K562 (cell line): ENCODE measurements around the gene MROH8. TPM values are rescaled to one million over a fixed set of nuclear protein-coding genes. Genes with fewer than 3 reads are reported as not detected.

Experiments used
- ATAC-seq: fragments of 200-7000 bp; cut with Tn5 transposase; 3 replicates; pipeline ENCODE4 v1.9.1; 2020; ENCODE audit warnings: moderate library complexity
- BruUV-seq: library from RNA; stranded (reverse); fragments of 400-500 nt; replicated peaks from 2 replicates; lab custom pipeline; 2021; lab: Mats Ljungman, UMichigan
- CTCF ChIA-PET: fragments of 300-600 bp; formaldehyde crosslinking; extraction: SDS; loops from one replicate; lab custom pipeline; 2021; ENCODE audit warnings: low intra/inter-chr PET ratio; lab: Yijun Ruan, JAX
- POLR2A ChIA-PET: fragments of 300-600, 350-650 bp; sonication (Branson Sonifier 250); formaldehyde crosslinking; extraction: SDS; loops from one replicate; lab custom pipeline; 2021; ENCODE audit warnings: antibody characterized with exemption, inconsistent platforms; lab: Yijun Ruan, JAX
- DNase-seq, 4 experiments: peaks; one replicate each; pipeline versions ENCODE4 v3.0.0 to v3.0.0-alpha.2; 2011 to 2018; ENCODE audit warnings: low spot score in 3 of 4, mixed read lengths in 3 of 4; ENCODE audit errors: extremely low read depth in 1 of 4
- FAIRE-seq: peaks from 2 replicates; lab custom pipeline; 2011; peaks lifted over from hg19 to GRCh38; lab: Jason Lieb, UNC
- H2AFZ ChIP-seq: 2 replicates; pipeline ENCODE4 v1.6.0; 2011; ENCODE audit warnings: low read depth, low read length, control low read depth, inconsistent platforms
- H3K27ac ChIP-seq: fragments of 200-600 bp; 3 replicates; pipeline ENCODE4 v1.8.0; 2011; ENCODE audit warnings: low read depth, mild to moderate bottlenecking, control low read depth, inconsistent platforms, low read length, moderate library complexity, mixed read lengths; ENCODE audit errors: extremely low read depth
- H3K27me3 ChIP-seq, 2 experiments: fragments of 300-600 bp in 1 of 2; 2 replicates in 1 of 2; 3 replicates in 1 of 2; pipeline versions ENCODE4 v1.6.0 to v1.8.0; 2011; ENCODE audit warnings: inconsistent platforms in 2 of 2, low read length in 2 of 2, mild to moderate bottlenecking in 1 of 2, mixed read lengths in 1 of 2, moderate library complexity in 1 of 2; ENCODE audit not compliant: control insufficient read depth in 2 of 2, insufficient read depth in 2 of 2
- H3K36me3 ChIP-seq: fragments of 300-600 bp; 3 replicates; pipeline ENCODE4 v1.8.0; 2011; ENCODE audit warnings: mild to moderate bottlenecking, low read length, inconsistent platforms; ENCODE audit not compliant: control insufficient read depth, insufficient read depth
- H3K4me1 ChIP-seq, 2 experiments: fragments of 200-600 bp in 1 of 2; replicated peaks in 1 of 2; 2 replicates in 1 of 2; 3 replicates in 1 of 2; pipeline versions ENCODE4 v1.5.1 to v1.8.0; 2011; ENCODE audit warnings: inconsistent platforms in 2 of 2, low read length in 2 of 2, mild to moderate bottlenecking in 1 of 2, mixed read lengths in 1 of 2, moderate library complexity in 1 of 2; ENCODE audit not compliant: control insufficient read depth in 2 of 2, insufficient read depth in 2 of 2
- H3K4me2 ChIP-seq: 2 replicates; pipeline ENCODE4 v1.6.1; 2011; ENCODE audit warnings: low read length, control low read depth, inconsistent platforms, mixed read lengths; ENCODE audit not compliant: insufficient read depth
- H3K4me3 ChIP-seq: fragments of 200-600 bp; sonication (generic), shearing (Covaris generic); 2 replicates; pipeline ENCODE4 v1.5.1; 2016; ENCODE audit warnings: control low read depth, inconsistent platforms
- H3K79me2 ChIP-seq: fragments of 200-600 bp; 3 replicates; pipeline ENCODE4 v1.8.0; 2011; ENCODE audit warnings: low read length, inconsistent platforms; ENCODE audit not compliant: control insufficient read depth, insufficient read depth
- H3K9ac ChIP-seq, 2 experiments: 2 replicates each; pipeline versions ENCODE4 v1.6.0 to v1.6.1; 2011; ENCODE audit warnings: low read depth in 2 of 2, low read length in 2 of 2, control low read depth in 1 of 2, inconsistent platforms in 1 of 2, mild to moderate bottlenecking in 1 of 2, mixed read lengths in 1 of 2; ENCODE audit not compliant: insufficient read depth in 1 of 2
- H3K9me1 ChIP-seq: one replicate; pipeline ENCODE4 v1.6.0; 2011; ENCODE audit warnings: inconsistent platforms, mild to moderate bottlenecking, low read length, moderate library complexity; ENCODE audit not compliant: control insufficient read depth, insufficient read depth
- H3K9me3 ChIP-seq: replicated peaks from 2 replicates; pipeline ENCODE4 v1.5.1; 2011; ENCODE audit warnings: low read depth, low read length, inconsistent platforms; ENCODE audit not compliant: control insufficient read depth, insufficient read depth
- H4K20me1 ChIP-seq: replicated peaks from 2 replicates; pipeline ENCODE4 v1.6.1; 2011; ENCODE audit warnings: low read length, inconsistent platforms, mixed read lengths; ENCODE audit not compliant: control insufficient read depth, insufficient read depth
- GTF2F1 ChIP-seq: IDR thresholded peaks from 2 replicates; pipeline ENCODE4 v1.6.1; 2011; ENCODE audit warnings: low read depth, low read length, improper control_type of control experiment
- HLTF ChIP-seq: fragments of 450-650 bp; IDR thresholded peaks from 2 replicates; pipeline ENCODE4 v1.6.1; 2016
- POU5F1 ChIP-seq: fragments of 150-350 bp; IDR thresholded peaks from 2 replicates; pipeline ENCODE4 v1.6.1; 2014; ENCODE audit warnings: borderline replicate concordance, low read length, low read depth, mild to moderate bottlenecking; ENCODE audit not compliant: partially characterized antibody
- PTTG1 ChIP-seq: fragments of 450-650 bp; IDR thresholded peaks from 2 replicates; pipeline ENCODE4 v1.6.1; 2016; ENCODE audit warnings: low read depth, mild to moderate bottlenecking, missing genetic modification characterization, missing compliant biosample characterization
- RBFOX2 ChIP-seq: fragments of 200-400 bp; formaldehyde crosslinking; IDR thresholded peaks from 2 replicates; pipeline ENCODE4 v1.6.1; 2017; ENCODE audit warnings: low read depth, mild to moderate bottlenecking, low read length, moderate library complexity
- SIN3A ChIP-seq, 2 experiments: fragments of 150-350 bp in 1 of 2; IDR thresholded peaks; 2 replicates each; pipeline ENCODE4 v1.6.1; 2011 to 2016; ENCODE audit warnings: borderline replicate concordance in 2 of 2, low read depth in 2 of 2, low read length in 2 of 2, mild to moderate bottlenecking in 2 of 2, moderate library complexity in 2 of 2; ENCODE audit not compliant: control insufficient read depth in 1 of 2
- TSC22D4 ChIP-seq: fragments of 450-650 bp; IDR thresholded peaks from 2 replicates; pipeline ENCODE4 v1.6.1; 2016; ENCODE audit warnings: missing genetic modification characterization, missing biosample characterization, control low read depth
- XRCC4 ChIP-seq: IDR thresholded peaks from one replicate; pipeline ENCODE4 v1.6.1; 2011; ENCODE audit not compliant: insufficient read depth, insufficient read length; ENCODE audit errors: extremely low read depth
- ZNF24 ChIP-seq: fragments of 450-650 bp; IDR thresholded peaks from 2 replicates; pipeline ENCODE4 v1.6.1; 2016
- ZNF41 ChIP-seq: fragments of 250-450 bp; sonication (Bioruptor Pico); conservative IDR thresholded peaks from 2 replicates; pipeline ENCODE4 v1.4.0; 2020; ENCODE audit warnings: mild to moderate bottlenecking
- ZNF583 ChIP-seq: fragments of 250-450 bp; sonication (Bioruptor Pico); IDR thresholded peaks from 2 replicates; pipeline ENCODE4 v1.4.0; 2020
- WGBS: fragments of 100-300 bp; shearing (Covaris generic); methylation state at CpG from one replicate; pipeline ENCODE4 v1.1.6; 2016; ENCODE audit warnings: low coverage, mixed read lengths; ENCODE audit not compliant: insufficient coverage; ENCODE audit errors: missing lambda C conversion rate; 5-methylcytosine and 5-hydroxymethylcytosine counted together
- in situ Hi-C: fragments of 300-500 bp; cut with MboI; formaldehyde crosslinking; loops from 4 replicates; pipeline ENCODE4 v1.15.0; 2018; ENCODE audit warnings: inconsistent platforms, mixed read lengths
- intact Hi-C: fragments of 100-400 bp; cut with micrococcal nuclease; formaldehyde crosslinking; loops from 2 replicates; pipeline ENCODE4 v1.14.2; 2022
- polyA plus RNA-seq, 8 experiments: library from polyadenylated mRNA; depleted of rRNA in 4 of 8; stranded (reverse) in 5 of 8; unstranded in 3 of 8; fragments of >200 nt; fragmentation: Nextera tagmentation in 2 of 8; fragmentation: Illumina TruSeq in 1 of 8; extraction: Ambion mirVana in 2 of 8; extraction: Trizol in 1 of 8; gene quantifications; 2 replicates each; pipeline versions ENCODE4 v1.2.1 to v1.2.3, GENCODE V29; 2011 to 2014; ENCODE audit warnings: inconsistent platforms in 1 of 8, missing spikeins in 1 of 8
- total RNA-seq, 7 experiments: library from RNA; depleted of rRNA in 6 of 7; stranded (reverse); fragments of >200 nt in 6 of 7; fragmentation: Illumina TruSeq in 2 of 7; extraction: Trizol in 2 of 7; gene quantifications; 2 replicates each; pipeline versions ENCODE4 v1.2.1 to v1.2.3, GENCODE V29; 2011 to 2021; ENCODE audit warnings: low replicate concordance in 1 of 7
- TF ChIP-seq, protein P1 (sequence below): fragments of 450-650 bp; formaldehyde crosslinking; conservative IDR thresholded peaks from 2 replicates; pipeline ENCODE4 v1.4.0; 2022; ENCODE audit warnings: mild to moderate bottlenecking, missing genetic modification characterization
- TF ChIP-seq, protein P2 (sequence below): fragments of 450-650 bp; formaldehyde crosslinking; IDR thresholded peaks from 2 replicates; pipeline ENCODE4 v1.4.0; 2020; ENCODE audit warnings: mild to moderate bottlenecking
- TF ChIP-seq, protein P3 (sequence below): sonication (generic); formaldehyde crosslinking; IDR thresholded peaks from 2 replicates; pipeline ENCODE4 v1.8.0; 2023; ENCODE audit warnings: mild to moderate bottlenecking, missing genetic modification reagents

Gene MROH8
- total and polyA plus RNA-seq, 9 of the 15 experiments (the other 6 are each of a cell fraction or from before 2014, with no cell fraction given): 0.21 to 1.5 (median 0.78) TPM

DNA sequence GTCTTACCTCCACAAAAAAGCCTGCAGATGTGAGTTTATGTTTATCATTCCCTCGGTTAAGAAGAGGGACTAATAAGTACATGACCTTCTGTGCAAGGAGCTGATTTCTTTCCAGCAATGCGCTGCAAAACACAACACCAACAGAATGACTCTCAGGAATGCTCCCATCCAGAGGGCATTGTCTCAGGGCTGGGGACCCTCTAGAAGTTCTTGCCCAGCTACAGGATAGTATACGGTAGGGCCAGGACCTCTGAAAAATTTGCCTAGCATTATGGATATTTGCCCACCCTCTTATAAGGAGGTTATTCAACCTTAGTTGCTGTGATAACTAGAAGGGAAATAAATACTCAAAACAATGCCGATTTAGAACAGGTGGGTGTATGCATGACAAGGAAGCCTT, 58.9 kb downstream of the MROH8 start:
- Histone ChIP-seq H3K4me1 (no peaks in the 10 kb centered on the region; a peak in 1 of 5 replicates), H2AFZ (no peak overlapping the region), H3K9me3 (no peaks in the 10 kb centered on the region), H3K79me2 (no peaks in the 10 kb centered on the region), H3K4me3 (no peak overlapping the region), H3K4me2 (no peak overlapping the region), H3K9me1 (no peaks in the 10 kb centered on the region), H3K36me3 (no peaks in the 10 kb centered on the region), H3K9ac (no peak overlapping the region), H3K27ac (no peak overlapping the region), H4K20me1 (no peaks in the 10 kb centered on the region), H3K27me3 (no peaks in the 10 kb centered on the region; a peak in 2 of 5 replicates)
- 17% methylated on average over 4 of the region's 4 CpGs for WGBS
- ChIA-PET CTCF (no interaction called here), POLR2A (interaction anchor here (0.9 to 1.1 kb wide), 2 partner anchors 10 to 25 kb away, joined by 3 read pairs; partner anchors contain the start of gene RBL1)
- FAIRE-seq (no peak), DNase-seq (no peak), ATAC-seq (no peak)
- no TSS peak for BruUV-seq
- in situ Hi-C loops: no loop called here
- intact Hi-C loops: no loop called here
- TF ChIP-seq, protein P1, sequence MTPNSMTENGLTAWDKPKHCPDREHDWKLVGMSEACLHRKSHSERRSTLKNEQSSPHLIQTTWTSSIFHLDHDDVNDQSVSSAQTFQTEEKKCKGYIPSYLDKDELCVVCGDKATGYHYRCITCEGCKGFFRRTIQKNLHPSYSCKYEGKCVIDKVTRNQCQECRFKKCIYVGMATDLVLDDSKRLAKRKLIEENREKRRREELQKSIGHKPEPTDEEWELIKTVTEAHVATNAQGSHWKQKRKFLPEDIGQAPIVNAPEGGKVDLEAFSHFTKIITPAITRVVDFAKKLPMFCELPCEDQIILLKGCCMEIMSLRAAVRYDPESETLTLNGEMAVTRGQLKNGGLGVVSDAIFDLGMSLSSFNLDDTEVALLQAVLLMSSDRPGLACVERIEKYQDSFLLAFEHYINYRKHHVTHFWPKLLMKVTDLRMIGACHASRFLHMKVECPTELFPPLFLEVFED (CRISPR knock-in tag): no peak
- TF ChIP-seq ZNF41 (CRISPR knock-in tag): no peak
- no peak for TF ChIP-seq SIN3A (IDR thresholded peaks at IDR 0.05; ENCODE audit: borderline replicate concordance in 2 of 2, control insufficient read depth in 1 of 2, low read depth in 2 of 2, low read length in 2 of 2)
- no peak for TF ChIP-seq GTF2F1
- TF ChIP-seq RBFOX2: no peak
- no peak for TF ChIP-seq PTTG1 (tag)
- no peak for TF ChIP-seq TSC22D4
- TF ChIP-seq, protein P2, sequence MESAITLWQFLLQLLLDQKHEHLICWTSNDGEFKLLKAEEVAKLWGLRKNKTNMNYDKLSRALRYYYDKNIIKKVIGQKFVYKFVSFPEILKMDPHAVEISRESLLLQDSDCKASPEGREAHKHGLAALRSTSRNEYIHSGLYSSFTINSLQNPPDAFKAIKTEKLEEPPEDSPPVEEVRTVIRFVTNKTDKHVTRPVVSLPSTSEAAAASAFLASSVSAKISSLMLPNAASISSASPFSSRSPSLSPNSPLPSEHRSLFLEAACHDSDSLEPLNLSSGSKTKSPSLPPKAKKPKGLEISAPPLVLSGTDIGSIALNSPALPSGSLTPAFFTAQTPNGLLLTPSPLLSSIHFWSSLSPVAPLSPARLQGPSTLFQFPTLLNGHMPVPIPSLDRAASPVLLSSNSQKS (CRISPR knock-in tag): no peak
- no peak for TF ChIP-seq HLTF
- no peak for TF ChIP-seq ZNF24
- no peak for TF ChIP-seq XRCC4
- TF ChIP-seq, protein P3, sequence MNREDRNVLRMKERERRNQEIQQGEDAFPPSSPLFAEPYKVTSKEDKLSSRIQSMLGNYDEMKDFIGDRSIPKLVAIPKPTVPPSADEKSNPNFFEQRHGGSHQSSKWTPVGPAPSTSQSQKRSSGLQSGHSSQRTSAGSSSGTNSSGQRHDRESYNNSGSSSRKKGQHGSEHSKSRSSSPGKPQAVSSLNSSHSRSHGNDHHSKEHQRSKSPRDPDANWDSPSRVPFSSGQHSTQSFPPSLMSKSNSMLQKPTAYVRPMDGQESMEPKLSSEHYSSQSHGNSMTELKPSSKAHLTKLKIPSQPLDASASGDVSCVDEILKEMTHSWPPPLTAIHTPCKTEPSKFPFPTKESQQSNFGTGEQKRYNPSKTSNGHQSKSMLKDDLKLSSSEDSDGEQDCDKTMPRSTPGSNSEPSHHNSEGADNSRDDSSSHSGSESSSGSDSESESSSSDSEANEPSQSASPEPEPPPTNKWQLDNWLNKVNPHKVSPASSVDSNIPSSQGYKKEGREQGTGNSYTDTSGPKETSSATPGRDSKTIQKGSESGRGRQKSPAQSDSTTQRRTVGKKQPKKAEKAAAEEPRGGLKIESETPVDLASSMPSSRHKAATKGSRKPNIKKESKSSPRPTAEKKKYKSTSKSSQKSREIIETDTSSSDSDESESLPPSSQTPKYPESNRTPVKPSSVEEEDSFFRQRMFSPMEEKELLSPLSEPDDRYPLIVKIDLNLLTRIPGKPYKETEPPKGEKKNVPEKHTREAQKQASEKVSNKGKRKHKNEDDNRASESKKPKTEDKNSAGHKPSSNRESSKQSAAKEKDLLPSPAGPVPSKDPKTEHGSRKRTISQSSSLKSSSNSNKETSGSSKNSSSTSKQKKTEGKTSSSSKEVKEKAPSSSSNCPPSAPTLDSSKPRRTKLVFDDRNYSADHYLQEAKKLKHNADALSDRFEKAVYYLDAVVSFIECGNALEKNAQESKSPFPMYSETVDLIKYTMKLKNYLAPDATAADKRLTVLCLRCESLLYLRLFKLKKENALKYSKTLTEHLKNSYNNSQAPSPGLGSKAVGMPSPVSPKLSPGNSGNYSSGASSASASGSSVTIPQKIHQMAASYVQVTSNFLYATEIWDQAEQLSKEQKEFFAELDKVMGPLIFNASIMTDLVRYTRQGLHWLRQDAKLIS (CRISPR knock-in tag): no peak
- TF ChIP-seq POU5F1: no peak
- TF ChIP-seq ZNF583 (CRISPR knock-in tag): no peak
